GM08714 (cell line): Measurements from ENCODE around the gene FBXL19.
A peak's percentile ranks its signal among the peaks of the same experiment; 100 is the strongest.
"Not testable (repeated sequence)": the region's sequence is repeated elsewhere in the genome, so short reads cannot be mapped to it uniquely, and the experiment has no call there.

ENCODE experiments used
- H3K4me3 ChIP-seq: fragments of 200-500 bp; sonication (Bioruptor generic); 2 replicates; pipeline ENCODE4 v1.5.1; 2014; ENCODE audit warnings: mild to moderate bottlenecking, low read length, inconsistent platforms
- ZNF274 ChIP-seq: IDR thresholded peaks from 2 replicates; pipeline ENCODE4 v1.6.1; 2012; ENCODE audit warnings: mild to moderate bottlenecking, low read depth, low read length

FBXL19 gene, protein sequence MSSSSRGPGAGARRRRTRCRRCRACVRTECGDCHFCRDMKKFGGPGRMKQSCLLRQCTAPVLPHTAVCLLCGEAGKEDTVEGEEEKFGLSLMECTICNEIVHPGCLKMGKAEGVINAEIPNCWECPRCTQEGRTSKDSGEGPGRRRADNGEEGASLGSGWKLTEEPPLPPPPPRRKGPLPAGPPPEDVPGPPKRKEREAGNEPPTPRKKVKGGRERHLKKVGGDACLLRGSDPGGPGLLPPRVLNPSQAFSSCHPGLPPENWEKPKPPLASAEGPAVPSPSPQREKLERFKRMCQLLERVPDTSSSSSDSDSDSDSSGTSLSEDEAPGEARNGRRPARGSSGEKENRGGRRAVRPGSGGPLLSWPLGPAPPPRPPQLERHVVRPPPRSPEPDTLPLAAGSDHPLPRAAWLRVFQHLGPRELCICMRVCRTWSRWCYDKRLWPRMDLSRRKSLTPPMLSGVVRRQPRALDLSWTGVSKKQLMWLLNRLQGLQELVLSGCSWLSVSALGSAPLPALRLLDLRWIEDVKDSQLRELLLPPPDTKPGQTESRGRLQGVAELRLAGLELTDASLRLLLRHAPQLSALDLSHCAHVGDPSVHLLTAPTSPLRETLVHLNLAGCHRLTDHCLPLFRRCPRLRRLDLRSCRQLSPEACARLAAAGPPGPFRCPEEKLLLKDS

DNA sequence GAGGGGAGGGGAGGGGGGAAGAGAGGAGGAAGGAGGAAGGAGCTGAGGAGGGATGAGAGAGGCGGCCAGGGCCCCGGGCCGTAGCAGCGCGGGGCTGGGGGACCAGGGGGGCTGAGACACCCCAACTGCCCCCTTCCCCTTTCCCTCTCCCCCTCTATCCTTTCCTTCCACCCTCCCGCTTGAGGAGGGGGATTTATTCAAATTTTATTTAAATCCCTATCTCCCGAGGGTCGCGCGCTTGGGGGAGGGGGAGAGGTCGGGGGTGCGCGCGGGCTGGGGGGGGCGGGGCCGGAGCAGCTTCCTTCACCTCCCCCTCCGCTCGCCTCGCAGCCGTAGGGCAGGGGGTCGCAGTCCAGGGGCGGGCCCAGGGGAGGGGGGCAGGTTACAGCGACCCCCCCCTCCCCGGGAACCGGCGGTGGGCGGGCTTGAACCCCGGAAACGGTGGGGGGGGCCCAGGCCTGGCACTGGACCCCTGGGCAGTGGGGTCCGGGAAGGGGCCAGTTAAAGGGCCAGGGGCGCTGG lies at the start of gene FBXL19:
FBXL19 (plus strand) TSS at position 19 of the 522 bp plus-strand sequence. CDS start 2,183 bp downstream, outside the sequence.
- H3K4me3 ChIP-seq: peak within 1 kb of the TSS; percentile 67
- TF ChIP-seq ZNF274: no peak

DNA sequence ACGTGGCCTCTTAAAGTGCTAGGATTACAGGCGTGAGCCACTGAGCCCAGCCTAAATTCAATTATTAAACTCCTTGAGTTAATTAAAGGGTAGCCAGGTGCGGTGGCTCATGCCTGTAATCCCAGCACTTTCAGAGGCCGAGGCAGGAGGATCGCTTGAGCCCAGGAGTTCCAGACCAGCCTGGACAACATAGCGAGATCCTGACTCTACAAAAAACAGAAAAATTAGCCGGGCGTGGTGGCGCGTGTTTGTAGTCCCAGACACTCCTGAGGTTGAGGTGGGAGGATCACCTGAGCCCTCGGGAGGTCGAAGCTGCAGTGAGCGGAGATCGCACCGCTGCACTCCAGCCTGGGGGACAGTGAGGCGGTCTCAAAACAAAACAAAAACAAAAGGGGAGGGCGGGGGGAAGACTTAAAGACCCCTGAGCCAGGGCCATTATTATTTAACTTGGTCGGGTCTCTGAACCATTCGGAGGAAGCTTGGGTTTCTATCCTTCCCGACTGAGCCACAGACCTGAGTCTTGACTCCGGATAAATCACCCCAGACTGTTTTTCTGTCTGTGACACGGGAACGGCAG lies 49.0 kb upstream of the FBXL19 start:
- TF ChIP-seq ZNF274: no peak
- H3K4me3 ChIP-seq: peak overlapping the region; percentile 87

DNA sequence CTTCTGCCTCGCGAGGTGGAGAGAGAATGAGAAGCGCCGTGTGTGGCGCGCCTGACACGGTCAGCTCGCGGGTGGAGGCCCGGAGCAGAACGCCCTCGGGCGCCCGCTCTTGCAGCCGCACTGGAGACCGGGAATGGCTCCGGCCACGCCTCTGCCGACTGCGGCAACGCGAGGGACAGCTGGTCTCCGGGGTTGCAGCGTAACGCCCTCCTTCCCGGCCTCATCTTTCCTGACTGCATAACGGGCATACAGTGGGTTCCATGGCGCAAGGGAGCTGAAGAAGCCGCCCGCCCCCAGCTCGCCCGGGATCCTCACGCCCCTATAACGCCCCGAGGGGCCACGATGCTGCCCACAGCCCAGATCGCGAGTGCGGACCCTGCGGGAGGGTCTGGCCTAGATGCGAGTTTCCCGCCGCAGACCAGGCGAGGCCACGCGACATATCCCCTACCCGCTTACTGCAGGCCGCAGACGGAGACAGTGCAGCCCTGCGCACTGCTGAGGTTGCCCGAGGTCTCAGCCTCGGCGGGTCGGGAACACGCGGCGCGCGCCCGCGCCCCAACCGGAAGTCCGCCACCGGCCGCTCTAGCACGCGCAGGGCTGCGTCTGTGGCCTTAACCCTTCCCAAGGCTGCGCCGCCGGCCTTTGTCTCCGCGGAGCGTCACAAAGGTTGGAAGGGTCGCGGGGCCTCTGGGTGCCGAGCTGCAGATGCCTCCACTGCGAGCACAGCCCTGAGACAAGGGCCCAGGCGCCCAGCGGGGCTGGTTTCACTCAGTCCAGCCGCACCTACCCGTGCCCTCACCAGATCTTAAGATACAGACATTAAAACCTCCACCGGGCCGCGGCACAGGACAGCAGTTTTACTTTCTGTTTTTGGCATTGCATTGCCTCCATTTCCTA lies 48.3 kb upstream of the FBXL19 start:
- peak overlapping the region; percentile 87 for H3K4me3 ChIP-seq
- no peak for TF ChIP-seq ZNF274

DNA sequence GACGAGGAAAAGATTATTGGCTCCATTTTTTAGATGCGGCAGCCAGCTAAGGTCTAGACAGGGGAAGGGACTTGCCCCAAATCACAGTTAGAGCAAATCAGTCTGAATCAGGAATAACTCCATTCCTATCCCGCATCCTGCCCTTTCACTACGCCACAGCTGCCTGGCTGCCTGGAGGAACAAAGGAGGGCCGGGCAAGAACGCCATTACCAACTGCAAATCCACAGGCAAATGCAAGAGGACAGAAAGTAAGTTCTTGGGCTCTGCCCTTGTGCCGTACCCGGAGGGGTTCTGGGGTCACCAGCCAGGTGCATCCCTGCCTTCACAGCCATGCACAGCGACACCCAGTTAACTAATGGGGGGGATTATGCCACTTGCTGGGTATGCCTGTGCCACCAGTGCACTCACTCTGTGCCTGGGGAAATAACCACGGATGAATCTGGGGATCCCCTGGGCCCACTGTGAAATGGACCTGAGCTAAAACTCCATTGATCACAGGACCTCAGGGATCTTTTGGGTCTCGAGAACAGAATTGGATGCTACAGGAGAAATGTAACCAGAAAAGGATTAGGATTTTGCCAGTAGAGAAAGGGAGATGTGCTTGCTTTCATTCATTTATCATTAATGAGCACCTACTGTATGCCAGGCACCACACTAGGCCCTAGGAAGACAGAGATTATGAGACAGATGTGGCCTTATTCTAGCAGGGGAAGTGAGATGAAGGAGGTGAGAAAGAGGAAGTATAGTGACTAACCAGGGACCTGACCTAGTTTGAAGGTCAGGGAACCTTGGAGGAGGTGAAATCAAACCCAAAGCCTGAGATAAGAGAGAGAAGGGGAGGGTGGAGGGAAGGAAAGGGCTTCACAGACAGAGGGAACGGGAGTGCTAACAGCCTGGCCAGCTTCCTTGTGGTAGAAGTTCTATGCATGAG lies 47.2 kb upstream of the FBXL19 start:
- H3K4me3 ChIP-seq: peak overlapping the region; percentile 87
- TF ChIP-seq ZNF274: no peak

DNA sequence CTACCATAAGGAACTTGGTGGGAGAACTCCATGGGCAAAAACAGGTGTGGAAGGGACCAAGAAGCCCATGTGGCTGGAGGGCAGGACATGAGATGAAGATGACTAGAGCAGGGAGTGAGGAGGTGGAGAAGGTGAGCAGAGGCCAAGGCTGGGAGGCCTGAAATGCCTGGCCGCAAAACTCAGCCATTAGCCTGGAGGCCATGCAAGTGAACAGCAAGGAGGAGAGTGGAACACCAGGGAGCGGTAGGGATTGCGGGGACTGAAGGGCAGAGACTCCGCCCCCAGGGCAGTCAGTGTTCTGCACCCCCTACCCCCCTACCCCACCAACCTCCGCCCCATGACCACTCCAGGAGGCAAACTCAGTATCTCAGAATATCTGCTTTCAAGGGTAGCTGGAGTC lies 46.5 kb upstream of the FBXL19 start:
- peak overlapping the region; percentile 87; the same call in 1 of the 2 replicates for H3K4me3 ChIP-seq
- no peak for TF ChIP-seq ZNF274

DNA sequence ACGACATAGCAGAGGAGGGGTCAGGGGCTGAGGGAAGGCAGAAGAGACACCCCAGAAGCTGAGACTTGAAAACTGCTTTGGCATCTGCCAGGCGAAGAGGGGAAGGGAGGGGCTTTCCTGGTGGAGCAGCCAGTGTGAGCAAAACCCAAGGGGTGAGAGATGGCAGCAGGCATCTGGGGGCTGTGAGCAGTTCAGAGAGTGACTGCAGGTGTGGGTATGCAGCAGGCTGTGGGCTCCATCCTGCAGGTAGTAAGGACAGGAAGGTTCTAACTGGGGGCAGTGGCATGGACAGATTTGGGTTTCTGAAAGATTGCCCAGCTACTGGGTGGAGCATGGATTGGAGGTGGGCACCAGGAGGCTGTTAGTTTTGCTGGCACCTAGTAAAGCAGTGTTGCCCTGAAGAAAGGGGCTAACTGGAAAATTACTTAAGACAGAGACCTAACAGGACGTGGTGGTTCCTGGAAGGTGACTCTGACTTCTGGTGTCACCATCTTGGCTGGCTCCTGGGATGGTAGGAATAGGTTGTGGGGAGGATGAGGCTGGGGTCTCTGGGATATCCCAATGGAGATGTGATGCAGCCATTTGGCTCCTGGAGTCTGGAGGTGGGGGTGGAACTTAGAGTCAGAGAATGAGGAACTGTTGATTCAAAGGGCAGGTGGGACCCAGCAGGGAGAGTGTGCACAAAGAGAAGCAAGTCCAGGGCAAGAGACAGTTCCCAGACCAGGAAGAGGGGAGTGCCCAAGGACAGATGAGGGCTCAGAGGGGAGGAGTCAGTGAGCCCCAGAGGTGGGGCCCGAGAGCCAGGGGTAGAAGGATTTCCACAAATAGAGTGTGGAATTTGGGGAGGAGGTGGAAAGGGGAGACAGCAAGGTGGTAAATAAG lies 40.7 kb upstream of the FBXL19 start:
- no peak for TF ChIP-seq ZNF274

DNA sequence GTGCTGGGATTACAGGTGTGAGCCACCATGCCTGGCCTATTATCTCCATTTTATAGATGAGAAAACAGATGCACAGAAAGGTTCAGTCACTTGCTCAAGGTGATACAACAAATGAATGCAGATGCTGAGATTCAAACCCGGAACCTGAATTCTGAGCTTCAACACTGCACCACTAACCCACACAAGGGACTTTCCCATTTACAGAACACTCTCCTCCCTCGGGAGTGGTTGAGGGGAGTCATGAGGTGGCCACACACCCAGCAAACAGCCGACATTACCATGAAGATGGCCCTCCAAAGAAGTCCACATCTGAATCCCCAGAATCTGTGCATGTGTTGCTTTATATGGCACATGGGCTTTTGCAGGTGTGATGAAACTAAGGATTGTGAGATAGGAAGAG lies 38.6 kb upstream of the FBXL19 start:
- TF ChIP-seq ZNF274: no peak
- H3K4me3 ChIP-seq: no peak overlapping the region

More for the DNA sequence above, 40.7 kb upstream of the FBXL19 start:
- H3K4me3 ChIP-seq: no peak overlapping the region

DNA sequence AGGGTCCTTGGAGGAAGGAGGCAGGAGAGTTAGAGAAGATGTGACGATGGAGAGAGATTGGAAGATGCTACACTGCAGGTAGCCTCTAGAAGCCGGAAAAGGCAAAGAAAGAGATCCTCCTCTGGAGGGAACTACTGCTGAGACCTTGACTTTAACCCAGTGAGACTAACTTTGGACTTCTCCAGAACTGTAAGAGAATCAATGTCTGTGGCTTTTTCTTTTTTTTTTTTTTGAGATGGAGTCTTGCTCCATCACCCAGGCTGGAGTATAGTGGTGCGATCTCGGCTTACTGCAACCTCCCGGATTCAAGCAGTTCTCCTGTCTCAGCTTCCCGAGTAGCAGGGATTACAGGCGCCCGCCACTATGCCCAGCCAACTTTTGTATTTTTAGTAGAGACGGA lies 38.2 kb upstream of the FBXL19 start:
- no peak overlapping the region for H3K4me3 ChIP-seq
- TF ChIP-seq ZNF274: no peak

DNA sequence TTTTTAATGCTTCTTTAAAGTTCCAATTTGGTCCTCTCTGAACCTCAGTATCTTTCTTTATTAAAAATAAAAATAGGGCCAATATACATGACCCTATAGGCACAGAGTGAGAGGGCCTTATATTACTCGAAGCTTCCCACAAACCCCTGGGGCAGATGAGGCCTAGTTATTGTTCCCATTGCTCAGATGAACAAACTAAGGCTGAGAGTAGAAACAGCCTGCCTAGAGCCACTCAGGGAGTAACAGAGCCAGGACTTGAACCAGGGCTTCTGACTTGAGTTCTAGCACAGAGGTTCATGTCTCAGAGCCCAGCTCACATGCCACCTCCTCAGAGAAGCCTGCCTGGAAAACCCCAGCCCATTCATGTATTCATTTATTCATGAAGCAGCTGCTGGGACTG lies 37.2 kb upstream of the FBXL19 start:
- TF ChIP-seq ZNF274: no peak
- H3K4me3 ChIP-seq: no peak overlapping the region

DNA sequence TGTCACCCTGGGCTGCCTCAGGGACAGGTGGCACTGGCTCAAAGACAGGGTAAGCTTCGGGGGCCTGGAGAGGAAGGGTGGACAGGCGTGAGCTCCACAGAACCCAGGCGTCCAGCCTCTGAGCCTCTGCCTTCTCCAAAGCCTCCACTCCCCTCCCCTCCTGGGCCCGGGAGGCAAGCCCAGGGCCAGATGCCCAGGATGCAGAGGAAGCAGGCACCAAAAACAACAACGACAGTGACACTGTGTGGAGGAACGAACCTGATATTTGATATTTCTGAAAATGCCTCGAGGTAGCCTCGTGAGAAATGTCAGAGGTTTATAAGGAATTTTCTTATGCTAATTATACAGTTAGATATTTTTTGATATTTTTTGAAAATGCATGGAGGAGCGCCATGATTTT lies 35.4 kb upstream of the FBXL19 start:
- no peak overlapping the region for H3K4me3 ChIP-seq
- no peak for TF ChIP-seq ZNF274

DNA sequence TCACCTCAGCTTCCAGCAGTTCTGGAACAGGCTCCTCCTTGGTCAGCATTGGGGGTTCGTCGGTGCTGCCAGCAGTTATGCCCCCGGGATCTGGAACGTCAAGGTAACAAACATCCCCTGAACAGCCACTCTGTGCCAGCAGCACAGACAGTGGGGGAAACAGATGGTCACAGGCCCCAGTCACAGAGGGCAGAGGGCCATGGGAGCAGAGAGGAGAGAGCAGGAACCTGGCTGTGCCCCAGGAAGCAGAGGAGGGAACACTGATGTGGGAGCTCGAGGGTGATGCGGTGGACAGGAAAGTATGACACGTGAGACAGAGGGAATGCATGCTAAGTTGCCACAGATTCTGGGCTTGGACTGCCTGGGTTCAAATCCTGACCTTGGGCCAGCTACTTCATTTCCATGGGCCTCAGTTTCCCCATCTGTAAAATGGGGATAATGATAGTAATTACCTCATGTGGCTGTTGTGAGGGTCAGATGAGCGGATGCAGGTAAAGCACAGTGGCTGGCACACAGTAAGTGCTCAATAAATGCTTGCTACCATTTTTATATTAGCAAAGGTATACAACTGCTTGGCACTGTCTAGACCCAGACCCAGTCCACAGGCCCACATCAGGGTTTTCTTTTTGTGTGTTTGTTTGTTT lies 34.4 kb upstream of the FBXL19 start:
- no peak overlapping the region for H3K4me3 ChIP-seq
- no peak for TF ChIP-seq ZNF274

DNA sequence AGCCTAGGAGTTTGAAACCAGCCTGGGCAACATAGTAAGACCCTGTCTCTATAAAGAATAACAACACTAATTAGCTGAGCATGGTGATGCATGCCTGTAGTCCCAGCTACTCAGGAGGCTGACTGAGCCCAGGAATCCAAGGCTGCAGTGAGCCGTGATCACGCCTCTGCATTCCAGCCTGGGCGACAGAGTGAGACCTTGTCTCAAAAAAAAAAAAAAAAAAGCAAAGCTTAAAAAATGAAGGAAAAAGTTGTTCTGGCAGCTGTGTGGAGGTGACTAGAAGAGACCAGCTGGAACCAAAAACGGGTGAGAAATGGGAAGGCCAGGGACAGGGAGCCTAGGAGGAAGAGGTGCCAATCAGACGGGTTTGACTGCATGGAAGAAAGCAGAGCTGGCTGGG lies 33.7 kb upstream of the FBXL19 start:
- TF ChIP-seq ZNF274: no peak
- no peak overlapping the region for H3K4me3 ChIP-seq

DNA sequence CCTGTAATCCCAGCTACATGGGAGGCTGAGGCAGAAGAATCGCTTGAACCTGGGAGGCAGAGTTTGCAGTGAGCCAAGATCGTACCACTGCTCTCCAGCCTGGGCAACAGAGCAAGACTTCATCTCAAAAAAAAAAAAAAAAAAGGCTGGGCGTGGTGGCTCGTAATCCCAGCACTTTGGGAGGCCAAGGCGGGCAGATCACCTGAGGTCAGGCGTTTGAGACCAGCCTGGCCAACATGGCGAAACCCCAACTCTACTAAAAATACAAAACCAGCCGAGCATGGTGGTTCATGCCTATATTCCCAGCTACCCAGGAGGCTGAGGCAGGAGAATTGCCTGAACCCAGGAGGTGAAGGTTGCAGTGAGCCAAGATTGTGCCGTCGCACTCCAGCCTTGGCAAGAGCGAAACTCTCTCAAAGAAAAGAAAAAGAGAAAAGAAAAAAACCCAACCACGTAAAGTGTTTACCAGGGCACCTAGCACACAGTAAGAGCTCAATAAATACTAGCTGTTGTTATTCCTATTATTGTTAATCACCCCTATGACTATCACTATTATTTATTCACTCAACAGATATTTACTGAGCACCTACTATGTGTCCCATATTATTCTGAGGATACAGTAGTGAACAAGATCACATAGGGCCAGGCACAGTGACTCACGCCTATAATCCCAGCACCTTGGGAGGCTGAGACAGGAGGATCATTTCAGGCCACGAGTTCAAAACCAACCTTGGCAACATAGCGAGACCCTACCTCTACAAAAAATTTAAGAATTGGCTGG lies 32.1 kb upstream of the FBXL19 start:
- not testable (repeated sequence) for H3K4me3 ChIP-seq
